Right lung (tissue), 10 donors: Measurements from ENCODE around the gene TBK1. TPM values are rescaled to one million over a fixed set of nuclear protein-coding genes. Genes with fewer than 3 reads are reported as not detected.

Experiments used
- DNase-seq, 2 donors: peaks; one replicate each; pipeline ENCODE4 v3.0.0-alpha.2; 2013
- long read RNA-seq, 8 donors: transcript quantifications; one replicate each; lab custom pipeline, GENCODE V29; 2026
- polyA plus RNA-seq, 5 donors: library from polyadenylated mRNA; unstranded; fragments of 120-200 nt; gene quantifications; one replicate each; pipeline versions ENCODE4 v1.2.1 to v1.2.3, GENCODE V29; 2013; ENCODE audit warnings: inconsistent platforms in 1 of 5, low replicate concordance in 1 of 5; ENCODE audit not compliant: insufficient read length in 5 of 5, insufficient read depth in 1 of 5

TBK1 gene
- polyA plus RNA-seq = 10 to 100 TPM; 21.9 to 29.6 (median 27.1) TPM
- long read RNA-seq, donor 1, partial matches to known transcripts = 0 of 4 reads
- long read RNA-seq, donor 1, other reads (novel, unspliced or antisense) = 0 of 4 reads
- long read RNA-seq, donor 2, partial matches to known transcripts = 0 of 1 reads
- long read RNA-seq, donor 2, other reads (novel, unspliced or antisense) = 0 of 1 reads
- long read RNA-seq, donor 3 = 0 reads
- long read RNA-seq, donor 4, partial matches to known transcripts = 0 of 1 reads
- long read RNA-seq, donor 4, other reads (novel, unspliced or antisense) = 0 of 1 reads
- long read RNA-seq, donor 5, partial matches to known transcripts = 0 of 1 reads
- long read RNA-seq, donor 5, other reads (novel, unspliced or antisense) = 0 of 1 reads
- long read RNA-seq, donor 6, partial matches to known transcripts = 0 of 3 reads
- long read RNA-seq, donor 6, other reads (novel, unspliced or antisense) = 0 of 3 reads
- long read RNA-seq, donor 7, partial matches to known transcripts = 0 of 1 reads
- long read RNA-seq, donor 7, other reads (novel, unspliced or antisense) = 0 of 1 reads
- long read RNA-seq, donor 8, partial matches to known transcripts = 0 of 2 reads
- long read RNA-seq, donor 8, other reads (novel, unspliced or antisense) = 0 of 2 reads

DNA sequence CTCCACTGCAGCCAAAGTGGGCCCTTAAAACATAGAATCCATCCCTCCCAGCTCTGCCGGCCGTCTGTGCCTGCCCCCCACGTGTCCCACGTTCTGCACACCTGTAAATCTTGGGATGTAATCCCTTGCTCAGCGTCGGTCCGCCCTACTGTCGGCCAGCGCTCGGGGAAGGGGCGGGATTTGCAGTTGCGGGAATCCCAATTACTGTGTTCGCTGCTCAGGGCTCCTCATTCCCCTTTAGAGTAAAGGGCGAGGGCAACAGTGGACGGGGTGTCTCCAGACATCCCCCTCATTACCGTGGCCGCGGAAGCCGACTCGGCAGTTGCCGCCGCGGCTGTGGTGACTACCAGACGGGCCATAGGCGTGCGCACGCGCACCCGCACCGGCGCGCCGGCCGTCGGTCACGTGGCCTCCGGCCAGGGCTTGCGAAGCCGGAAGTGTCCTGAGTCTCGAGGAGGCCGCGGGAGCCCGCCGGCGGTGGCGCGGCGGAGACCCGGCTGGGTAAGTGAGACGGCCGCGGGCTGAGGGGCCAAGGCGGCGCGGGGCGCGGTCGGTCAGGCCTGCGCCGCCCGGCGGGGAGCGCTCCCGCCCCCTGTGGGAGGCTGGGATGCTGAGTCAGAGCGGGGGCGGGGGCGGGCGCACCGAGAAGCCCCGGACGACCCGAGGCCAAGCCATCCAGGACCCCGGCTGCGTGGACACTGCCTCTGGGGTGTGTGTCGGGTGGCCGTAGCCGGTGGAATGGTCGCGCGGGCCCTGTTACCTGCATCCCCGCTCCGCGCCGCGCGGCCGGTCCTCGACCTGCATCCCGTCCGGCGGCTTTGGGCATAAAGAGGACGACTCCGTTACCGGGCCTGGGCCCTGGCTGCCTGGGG, at the start of gene TBK1:
TBK1 (plus strand) TSS at position 434 of the 872 bp plus-strand sequence. CDS start 3,751 bp downstream, outside the sequence.
- peak; percentile 83 to 85 for DNase-seq

DNA sequence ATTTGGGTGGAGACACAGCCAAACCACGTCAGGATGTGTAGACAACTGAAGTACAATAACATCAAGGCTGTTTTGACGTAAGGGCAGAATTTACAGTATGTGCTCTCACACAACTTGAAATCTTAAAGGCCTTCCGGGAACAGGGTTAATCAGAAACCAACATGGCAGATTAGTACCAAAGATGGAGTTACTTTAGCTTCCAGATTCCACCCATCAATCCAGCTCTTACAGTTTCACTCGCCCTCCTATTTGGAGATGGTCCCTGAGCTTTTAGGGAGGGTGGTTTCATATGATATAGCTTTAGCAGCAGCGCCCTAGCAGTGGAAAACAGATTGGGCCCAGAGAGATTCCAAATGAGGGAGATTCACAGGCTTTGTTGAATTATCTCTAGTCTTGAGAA, 49.7 kb upstream of the TBK1 start:
- DNase-seq = no peak

DNA sequence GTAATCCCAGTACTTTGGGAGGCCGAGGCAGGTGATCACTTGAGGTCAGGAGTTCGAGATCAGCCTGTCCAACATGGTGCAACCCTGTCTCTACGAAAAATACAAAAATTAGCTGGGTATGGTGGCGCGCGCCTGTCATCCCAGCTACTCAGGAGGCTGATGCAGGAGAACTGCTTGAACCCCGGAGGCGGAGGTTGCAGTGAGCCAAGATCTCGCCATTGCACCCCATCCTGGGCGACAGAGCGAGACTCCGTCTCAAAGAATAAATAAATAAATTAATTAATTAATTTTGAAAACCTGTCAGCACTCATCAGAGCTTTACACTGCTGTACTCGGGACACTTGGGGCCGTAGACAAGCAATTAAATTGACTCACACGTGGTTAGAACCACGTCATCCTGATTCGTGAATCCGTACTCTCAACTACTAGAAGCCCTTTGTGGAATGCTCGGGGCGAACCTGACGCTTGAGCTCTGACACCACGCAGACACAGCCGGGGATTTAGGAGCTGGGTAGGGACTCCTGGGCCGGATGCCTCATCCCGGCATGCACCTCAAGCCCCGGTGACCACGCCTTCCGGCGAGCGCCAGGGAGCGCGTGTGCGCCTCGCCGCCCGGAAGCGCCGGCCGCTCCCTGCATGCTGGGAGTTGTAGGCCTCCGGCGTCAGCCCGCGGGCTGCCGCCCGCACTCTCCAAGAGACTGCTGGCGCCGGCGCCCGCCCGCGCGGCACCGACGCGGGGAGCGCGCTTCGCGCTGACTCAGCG, 48.0 kb upstream of the TBK1 start, which contains the start of gene XPOT:
XPOT (plus strand) TSS at position 686 of the 763 bp plus-strand sequence. CDS start 5,644 bp downstream, outside the sequence.
- DNase-seq = peak; percentile 98

DNA sequence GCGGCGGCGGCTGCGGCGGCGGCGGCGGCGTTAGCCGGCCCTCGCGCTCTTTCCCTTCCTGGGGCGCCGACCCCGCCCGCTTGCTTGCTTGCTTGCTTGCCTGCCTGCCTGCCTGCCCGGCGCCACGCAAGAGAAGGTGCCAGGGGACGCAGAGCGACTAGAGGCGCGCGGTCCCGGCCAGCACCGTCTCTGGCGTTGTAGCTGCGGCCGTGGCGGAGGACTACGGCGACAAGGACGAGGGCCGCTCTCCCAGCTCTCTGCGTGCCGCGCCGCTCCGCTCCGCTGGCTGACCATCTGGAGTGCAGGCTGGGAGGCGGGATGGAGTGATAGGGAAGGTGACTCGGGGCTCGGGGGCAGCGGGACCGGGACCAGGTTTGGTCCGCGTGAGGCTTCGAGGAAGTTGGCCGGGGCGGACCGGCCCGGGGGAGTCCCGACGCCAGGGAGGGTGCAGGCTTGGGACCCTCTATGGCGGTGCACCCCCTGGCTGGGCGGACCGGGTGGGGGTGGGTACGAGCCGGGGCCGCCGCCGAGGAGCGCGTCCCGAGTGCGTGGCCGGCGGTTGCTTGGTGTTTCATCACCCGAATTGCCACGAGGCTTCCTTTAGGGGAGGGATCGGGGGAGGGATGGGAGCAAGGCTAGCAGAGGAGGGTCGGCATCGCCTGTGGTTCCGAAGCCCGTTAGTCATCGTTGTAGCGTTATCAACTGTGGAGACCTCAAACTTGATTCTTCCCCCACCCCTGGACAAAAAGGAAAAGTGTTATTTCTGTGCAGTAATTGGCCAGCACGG, 47.3 kb upstream of the TBK1 start:
- DNase-seq = peak; percentile 53 to 76

DNA sequence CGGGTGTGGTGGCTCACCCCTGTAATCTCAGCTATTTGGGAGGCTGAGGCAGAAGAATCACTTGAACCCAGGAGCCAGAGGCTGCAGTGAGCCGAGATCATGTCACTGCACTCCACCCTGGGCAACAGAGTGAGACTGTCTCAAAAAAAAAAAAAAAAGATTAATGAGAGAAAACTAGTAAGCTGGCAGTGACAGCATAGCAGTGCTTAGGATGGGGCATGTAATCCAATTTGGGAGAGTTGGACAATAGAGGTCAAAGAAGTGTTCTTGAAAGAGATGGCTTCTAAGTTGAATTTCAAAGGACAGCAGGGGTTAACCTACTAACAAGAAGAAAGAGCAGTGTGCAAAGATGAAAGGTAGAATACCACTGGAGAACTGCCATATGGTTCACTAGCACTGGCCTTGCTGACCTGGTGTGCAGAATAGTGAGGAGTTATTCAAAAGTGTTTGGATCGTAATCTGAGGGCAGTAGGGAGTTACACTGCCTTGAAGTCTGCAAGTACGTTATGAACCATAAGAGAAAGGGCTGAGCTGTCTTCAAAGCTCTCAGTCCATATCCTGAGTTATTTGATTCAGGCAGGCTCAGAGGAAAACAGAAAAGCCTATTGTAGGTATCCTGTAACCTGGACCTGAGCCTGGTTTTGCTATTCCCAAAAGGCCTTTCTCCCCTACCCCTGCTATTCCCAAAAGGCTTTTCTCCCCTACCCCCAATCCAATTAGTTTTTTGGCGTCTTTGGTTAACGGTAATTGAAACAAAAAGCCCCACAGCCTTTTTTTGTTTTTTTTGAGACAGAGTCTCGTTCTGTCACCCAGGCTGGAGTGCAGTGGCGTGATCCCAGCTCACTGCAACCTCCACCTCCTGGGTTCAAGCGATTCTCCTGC, 44.3 kb upstream of the TBK1 start:
- no peak for DNase-seq

DNA sequence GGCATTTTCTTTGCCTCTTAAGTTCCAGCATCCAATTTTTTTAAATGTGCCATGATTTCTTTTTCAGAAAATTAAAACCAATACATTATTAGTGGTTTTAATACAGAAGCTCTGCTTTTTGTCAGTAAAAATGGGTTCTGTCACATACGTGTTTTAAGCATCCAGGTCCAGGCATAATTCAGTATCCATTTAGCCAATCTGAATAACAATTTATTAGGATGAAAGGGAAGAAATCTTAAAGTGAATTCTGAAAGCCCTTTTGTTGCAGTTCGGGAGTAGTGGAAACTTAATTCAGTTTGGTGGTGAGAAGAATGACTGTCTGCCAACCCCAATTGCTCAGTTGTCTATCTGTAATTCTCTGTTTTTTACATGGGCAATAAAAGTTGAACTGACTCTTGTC, 40.5 kb upstream of the TBK1 start:
- no peak for DNase-seq

DNA sequence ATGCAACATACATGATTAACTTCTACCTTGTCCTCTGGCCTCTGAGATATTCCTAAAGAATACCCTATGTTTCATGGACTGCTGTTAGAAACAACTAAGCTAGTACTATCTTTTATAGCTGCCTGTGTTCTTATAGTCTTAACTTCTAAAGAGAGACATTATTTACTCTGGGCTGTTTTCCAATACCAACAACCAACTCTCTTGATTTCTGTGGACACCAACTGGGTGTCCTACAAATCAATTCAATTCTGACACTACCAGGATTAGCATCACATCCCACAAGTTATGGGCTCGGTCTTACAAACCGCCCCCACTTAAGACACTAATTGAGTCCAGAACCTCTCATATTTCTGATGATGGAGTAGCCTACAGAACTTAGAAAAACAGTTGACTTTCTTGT, 39.5 kb upstream of the TBK1 start:
- no peak for DNase-seq

DNA sequence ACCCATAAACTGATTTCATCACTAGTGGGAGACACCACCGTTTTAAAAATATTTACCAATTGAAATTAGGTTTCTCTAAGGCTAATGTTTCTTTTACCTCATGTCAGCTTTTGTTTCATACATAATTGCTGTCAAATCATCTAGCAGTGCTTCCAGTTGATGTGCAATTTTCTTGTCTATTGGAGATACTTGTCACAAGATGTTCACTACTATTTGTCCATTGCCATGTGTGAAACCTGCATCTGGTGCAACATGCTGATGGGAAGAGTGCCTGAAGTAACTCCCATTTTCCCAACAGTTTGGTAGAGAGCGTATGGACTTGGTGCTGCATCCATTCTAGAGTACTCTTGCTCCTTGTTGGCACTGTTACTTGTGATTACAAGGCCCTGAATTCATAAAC, 38.0 kb upstream of the TBK1 start:
- DNase-seq = no peak

DNA sequence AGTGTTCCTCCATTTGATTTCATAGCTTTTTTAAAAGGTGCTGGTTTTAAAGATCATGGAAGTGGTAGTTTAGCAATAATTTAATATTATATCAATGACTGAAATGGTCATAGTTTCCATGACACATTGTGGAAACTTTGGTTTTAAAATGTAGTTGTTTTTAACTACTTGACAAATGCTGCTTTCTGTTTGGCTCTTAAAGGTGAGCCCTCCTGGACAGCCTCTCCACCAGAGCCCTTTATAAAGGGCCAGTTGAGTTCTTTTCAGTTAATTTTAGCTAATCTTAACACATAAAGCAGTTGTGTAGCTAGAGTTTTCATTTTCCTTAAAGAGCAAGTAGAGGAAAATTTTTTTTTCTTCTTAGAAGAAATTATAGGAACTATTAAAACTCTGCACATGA, 33.7 kb upstream of the TBK1 start:
- DNase-seq = no peak

DNA sequence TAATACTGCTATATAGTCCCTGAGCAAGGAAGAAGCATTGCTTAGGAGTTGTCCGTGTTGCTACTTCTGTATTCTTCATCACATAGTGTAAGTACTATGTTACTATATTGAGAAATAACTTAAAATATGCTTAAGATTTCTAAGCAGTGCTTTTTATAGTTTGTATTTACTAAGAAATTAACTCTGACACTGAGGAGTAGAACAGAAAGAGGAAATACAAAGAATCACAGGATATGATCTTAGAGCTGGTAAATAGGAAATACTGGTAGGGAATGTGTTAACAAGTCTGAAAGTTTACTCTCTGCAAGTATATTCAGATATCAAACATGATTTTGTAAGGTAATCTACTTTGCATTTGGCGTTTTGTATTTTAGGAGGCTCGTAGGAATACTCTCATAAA, 32.2 kb upstream of the TBK1 start:
- no peak for DNase-seq

DNA sequence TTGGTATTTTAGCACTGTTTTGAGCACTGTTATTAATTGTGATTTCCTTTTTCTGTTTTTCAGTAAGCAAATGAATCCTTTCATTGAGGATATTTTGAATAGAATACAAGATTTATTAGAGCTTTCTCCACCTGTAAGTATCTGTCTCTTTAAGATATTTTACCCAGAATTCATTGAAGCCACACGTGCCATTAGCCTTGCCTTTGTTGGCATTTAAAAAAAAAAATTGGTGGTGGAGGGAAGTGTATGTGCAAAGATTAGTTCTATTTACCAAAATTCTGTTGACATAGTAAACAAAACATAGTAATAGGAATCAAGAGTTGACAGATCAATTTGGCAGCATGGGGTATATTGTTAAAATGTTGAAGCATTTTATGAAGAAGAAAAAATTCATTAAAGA, 23.9 kb upstream of the TBK1 start:
- no peak for DNase-seq

DNA sequence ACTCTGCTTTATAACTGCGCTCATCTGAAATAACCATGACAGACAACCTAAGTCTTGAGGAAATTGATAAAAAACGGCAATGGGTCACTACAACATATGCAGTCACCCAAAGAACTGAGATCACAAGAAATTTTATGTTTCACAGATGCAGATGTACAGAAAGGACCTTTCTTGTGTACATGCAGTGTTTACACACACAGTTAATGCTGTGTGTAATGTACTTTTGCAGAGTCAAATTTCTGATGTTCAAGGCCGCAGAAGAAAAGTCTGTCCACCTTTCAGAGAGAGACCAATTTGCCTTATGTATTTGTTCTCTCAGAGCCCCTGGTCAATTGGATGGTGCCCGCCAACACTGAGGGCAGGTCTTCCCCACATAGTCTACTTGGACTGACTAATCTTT, 23.0 kb upstream of the TBK1 start:
- DNase-seq = no peak

DNA sequence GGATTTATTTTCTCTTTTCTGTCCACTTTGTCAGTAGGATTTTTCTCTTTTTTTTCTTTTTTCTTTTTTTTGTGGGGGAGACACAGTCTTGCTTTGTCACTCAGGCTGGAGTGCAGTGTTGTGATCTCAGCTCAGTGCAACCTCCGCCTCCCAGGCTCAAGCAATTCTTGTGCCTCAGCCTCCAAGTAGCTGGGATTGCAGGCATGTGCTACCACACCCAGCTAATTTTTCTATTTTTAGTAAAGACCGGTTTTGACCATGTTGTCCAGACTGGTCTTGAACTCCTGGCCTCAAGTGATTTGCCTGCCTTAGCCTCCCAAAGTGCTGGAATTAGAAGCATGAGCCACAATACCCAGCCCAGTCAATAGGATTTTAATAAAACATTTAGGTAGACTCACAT, 21.0 kb upstream of the TBK1 start:
- DNase-seq = no peak

DNA sequence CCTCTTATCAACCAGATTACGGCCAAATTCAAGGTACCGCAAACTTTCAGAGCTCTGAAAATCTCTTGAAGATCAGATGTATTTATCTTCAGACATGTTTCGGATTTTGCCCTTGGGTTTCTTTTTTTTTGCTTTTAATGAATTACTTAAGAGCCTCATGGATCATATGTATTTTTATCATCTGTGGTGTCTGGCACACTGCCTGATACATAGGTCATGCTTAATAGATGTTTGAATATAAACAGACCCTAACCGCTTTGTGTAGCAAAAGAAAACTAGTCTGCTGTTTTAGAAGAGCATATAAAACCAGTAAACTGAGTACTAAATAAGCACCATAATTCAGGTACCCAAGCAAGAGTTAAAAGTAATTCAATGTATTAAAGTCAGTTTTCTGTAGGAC, 20.1 kb upstream of the TBK1 start:
- no peak for DNase-seq

DNA sequence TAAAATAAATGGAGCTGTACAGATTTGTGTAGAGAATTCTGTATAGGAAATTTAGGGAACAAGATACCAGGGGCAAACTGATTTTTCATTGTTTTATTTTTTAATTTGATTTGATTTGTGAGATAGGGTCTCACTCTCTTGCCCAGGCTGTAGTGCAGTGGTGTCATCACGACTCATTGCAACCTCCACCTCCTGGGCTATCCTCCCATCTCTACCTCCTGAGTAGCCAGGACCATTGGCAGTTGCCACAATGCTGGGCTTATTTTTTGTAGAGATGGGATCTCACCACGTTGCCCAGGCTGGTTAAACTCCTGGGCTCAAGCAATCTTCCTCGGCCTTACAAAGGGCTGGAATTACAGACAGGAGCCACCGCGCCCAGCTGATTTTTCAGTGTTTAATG, 18.0 kb upstream of the TBK1 start:
- DNase-seq = no peak

DNA sequence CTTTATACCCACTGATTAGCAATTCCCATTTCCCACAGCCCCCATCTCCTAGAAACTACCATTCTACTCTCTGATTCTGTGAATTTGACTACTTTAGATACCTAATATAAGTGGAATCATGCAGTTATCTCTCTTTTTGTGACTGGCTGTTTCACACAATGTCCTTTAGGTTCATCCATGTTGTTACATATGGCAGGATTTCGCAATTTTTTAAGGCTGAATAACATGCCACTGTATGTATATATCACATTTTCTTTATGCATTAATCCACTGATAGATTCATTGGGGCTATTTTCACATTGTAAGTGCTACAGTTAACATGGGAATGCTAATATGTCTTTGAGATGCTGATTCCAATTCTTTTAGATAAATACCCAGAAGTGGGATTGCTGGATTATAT, 11.8 kb upstream of the TBK1 start:
- DNase-seq = no peak

DNA sequence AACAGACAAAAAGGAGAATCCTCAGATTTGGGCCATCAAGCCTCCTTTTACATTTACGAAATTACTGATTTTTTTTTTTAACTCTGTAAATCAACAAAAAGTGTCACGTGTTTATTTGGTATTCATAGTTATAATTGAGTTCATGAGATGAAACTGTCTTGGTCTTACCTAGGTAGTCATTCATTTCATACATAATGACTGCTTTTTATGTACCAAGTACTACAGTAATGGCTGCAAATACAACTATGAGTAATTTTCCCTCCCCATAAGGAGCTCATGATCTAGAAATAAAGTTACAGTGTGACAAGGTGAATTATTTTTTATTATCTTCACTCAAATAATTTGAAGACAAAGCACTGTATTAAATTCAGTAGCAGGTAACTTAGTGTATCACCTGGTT, 6.4 kb upstream of the TBK1 start:
- DNase-seq = no peak

DNA sequence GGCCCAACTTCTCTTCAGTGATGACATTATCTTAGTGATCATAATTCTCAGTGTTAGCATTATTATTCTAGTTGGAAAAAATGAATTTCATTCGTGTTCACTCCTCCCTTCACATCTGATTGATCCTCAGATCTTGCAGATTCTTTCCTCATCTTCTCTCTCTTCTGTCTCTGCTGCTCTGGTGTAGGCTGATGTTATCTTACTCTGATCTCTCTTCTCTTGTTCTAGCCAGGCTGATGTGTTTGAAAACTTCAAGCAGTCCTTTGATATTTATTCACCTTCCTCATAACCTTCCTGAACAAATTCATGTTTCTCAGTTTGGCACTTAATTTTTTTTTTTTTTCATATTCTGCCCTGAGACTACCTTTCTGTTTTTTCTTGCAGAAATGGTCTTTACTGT, 5.6 kb upstream of the TBK1 start:
- DNase-seq = no peak

DNA sequence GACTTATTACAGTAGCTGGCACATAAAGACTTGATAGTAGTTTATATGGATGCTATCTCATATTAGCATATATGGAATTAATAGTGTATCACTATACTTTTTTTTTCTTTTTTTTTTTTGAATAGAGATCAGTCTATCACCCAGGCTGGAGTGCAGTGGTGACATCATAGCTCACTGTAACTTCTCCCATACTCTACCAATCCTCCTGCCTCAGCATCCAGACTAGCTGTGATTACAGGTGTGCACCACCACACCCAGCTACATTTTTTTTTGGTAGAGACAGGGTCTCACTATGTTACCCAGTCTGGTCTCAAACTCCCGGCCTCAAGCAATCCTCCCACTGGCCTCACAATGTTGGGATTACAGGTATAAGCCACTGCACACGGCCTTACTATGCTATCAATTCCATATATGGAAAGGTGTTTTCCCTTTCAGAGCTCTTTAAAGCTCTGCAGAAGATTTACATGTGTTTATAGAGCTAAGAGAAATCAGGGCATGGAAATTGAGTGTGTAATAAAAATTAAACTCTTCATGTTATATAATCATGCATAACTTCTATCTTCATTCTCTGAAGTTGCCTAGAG, 1.8 kb upstream of the TBK1 start:
- DNase-seq = no peak
